NCI-H460 (cell line): ENCODE data around the gene MAPK12. TPM values are rescaled to one million over a fixed set of nuclear protein-coding genes. Genes with fewer than 3 reads are reported as not detected.

Source experiments
- DNase-seq: peaks from one replicate; pipeline ENCODE4 v3.0.0-alpha.2; 2016; ENCODE audit warnings: low read depth; ENCODE audit errors: extremely low read depth
- total RNA-seq: library from RNA; depleted of rRNA; stranded (reverse); fragments of >200 nt; shearing (Covaris generic); gene quantifications from 2 replicates; pipeline ENCODE4 v1.2.3, GENCODE V29; 2014

The MAPK12 gene
- total RNA-seq, 1 experiment from 2014 or later: 24.9 TPM

DNA sequence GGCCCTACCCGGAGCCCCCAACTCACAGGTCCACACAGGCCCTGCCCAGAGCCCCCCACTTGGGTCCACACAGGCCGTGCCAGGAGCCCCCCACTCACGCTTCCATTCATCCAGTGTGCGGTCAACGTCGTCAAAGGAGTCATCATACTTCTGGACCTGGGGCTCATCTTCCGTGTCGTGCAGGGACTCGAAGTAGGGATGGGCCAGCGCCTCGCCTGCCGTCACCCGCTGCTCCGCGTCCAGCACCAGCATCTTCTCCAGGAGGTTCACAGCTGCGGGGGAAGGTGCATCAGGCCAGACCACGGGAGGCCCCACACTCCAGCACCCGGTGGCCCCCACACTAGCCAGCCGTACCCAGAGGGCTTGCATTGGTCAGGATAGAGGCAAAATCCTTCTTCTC, 6.4 kb downstream of the MAPK12 start:
- DNase-seq: no peak

DNA sequence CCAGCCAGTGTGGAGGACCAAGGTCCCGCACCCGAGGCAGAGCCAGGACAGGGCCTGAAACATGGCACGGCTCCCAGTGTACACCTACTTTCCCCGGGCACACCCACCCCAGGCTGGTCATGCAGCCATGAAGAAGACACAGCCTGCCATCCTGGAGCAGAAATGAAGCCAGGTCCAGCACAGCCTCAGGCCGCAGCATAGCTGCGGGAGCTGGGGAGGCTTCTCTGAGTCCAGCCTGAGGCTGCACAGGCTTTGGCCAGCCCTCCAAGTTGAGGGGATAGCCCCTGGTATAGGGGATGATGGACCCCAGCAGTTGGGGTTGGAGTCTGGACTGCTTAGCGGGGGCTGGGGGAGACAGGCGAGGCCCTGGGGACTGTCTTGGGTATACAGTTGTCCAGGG, 7.5 kb downstream of the MAPK12 start:
- DNase-seq: no peak

DNA sequence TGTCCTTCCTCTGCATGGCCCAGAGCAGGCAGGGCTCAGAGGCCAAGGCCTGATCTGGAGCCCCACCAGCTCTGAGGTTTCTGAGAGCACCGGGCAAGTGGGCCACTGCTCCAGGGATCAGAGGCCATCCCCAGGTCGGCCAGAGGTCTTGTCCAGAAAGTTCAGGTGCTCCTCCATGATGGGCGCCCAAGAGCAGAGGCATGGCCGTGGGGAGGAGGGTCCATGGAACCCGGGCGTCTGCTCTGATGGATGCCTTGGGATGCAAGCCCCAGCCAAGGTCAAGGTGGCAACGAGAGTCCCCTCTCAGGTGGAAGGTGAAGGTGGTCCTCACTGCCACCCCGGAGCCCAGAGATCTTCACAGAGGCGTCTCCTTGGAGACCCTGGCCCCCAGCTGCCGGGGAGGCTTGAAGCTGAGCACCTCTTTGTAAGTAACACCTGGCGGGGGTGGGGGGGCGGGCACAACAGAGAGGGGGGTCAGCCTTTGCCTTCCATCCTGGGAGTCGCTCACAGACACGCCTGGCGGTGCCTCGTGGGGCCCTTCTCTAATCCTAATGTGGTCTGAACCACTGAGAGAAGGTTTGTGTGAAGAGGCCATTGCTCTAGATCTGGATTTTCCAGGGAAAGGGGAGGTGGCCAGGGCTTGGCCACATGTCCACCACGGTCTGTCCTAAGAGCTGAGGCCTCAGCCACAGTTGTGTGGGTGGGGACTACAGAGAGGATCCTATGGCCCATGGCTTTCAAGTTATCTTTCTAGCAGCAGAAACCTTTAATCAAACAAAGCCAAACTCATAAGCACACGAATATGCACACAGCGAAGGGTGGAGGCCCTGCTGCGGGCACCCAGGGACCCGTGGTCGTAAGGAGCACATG, 8.2 kb downstream of the MAPK12 start:
- DNase-seq: no peak

DNA sequence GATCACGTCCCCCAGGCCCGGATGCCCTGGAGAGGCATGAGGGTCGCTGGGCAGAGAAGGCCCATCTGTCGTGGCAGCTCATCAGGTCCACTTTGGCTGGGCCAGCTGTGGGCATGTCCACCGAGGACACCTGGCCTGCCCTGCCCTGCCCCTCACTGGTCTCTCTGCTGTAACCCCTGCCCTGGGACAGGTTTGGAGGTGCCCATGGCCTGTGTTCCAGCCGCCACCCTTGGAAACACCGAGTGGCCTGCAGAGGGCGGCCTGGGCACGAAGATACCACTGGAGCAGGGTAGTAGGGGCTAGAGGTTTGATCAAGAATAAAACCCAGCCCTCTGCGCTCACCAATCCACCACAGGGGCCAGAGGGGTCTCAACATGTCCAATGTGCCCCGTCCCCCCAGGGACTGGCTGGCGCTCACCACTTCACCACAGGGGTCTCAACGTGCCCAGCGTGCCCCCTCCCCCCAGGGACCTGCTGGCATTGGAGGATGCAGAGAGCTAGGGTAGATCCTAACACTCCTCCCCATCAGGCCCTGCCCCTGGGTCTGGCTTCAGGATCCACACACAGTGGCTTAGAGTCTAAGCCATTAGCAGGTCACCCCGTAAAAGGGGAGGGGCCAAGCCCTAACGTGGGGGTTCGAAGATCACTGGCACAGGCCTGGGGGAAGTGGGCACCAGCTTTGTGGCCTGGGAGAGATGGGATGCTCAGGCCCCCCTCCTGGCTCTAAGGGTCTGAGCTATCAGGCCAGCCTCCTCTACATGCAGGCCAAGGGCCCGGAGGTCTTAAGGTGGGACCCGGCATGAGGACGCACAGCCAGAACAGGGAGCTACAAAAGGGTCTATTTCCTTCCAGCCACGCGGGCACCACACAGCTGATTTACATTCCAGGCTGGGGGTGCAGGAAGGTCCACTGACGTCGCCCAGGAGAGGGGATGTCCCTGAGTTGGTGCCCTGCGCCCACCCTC, 9.1 kb downstream of the MAPK12 start:
- peak; percentile 56 for DNase-seq

DNA sequence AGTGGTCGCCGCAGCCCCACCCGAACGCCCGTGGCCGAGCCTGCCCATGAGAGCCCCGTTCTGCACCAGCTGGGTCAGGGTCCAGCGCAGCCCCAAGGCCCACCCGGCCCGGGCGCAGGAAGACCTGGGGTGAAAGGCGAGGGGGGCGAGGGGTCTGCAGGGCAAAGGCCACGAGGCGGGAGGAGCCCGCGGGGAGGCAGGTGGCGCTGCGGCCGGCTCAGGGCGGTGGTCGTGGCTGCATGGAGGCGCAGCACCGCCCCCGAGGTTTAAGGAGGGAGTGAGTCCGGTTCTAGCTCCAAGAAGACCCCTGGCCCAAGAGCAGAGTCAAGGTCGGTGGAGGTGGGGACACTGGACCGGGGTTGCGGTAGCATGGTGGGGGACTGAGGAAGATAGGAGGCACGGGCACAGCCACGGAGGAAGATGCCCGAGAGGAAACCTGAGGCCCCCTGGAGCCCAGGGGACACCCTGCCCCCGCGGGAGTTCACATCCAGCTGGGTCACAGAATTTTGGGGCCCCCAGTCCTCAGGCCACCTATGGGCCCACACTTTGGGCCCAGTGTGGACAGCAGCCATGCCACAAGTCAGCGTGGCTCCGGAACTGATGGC, 9.9 kb downstream of the MAPK12 start:
- no peak for DNase-seq

DNA sequence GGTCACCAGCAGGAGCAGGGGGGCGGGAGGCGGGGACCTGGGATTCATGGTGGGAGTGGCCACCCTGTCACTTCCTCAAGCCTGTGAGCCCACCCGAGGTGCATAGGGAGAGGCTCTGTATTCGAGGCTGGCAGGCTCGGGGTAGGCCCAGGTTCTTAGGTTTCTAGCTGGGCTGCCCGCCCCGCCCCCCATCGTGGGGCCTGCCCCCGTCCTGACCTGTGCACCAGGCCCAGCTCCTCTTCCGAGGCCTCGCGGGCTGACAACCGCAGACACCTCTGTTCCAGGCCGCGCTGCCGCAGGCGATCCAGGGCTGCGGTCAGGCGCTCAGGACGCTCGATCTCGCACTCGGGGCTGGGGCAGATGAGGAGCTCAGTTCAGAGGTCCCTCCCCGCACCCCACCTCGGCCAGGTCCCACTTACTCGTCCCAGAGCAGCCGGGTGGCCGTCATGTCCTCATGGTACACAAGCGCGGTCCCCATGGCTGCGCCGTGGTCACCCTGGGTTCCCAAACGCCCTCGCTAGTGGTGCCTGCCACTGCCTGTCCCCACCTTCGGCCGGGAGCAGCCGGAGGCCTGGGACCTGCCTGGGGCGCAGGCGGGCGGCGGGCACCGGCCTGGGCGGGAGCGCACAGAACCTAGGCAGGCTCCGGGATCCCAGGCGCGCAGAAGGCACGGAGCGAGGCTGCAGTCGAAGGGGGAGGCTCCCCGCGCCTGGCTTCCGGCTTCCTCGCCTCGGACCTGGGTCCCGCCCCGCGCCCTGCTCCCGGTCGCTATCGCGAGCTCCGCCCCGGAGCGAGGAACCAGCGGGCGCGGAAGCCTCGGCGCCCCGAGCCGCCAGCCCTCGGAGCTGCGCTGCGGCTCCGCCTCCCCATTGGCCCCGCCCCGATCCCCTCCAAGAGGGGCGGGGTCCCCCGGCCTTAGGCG, 10.7 kb downstream of the MAPK12 start, which contains the start of gene HDAC10:
HDAC10 (minus strand) TSS at position 711 of the 922 bp plus-strand sequence; CDS start at position 478, 233 bp downstream.
- DNase-seq: peak; percentile 54

DNA sequence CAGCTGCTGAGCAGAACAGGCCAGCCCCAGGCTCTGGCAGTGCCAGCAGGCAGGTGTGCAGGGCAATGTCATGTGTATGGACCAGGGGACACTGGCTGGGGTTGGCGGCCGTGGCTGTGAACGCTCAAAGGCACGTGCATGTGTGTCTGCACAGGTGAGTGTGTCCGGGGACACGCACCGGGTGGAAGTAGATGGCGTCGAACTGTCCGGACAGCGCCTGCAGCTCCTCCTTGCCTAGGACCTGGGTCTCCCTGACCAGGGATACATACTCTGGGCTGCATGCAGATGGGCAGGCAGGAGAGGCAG, 11.3 kb downstream of the MAPK12 start:
- no peak for DNase-seq

DNA sequence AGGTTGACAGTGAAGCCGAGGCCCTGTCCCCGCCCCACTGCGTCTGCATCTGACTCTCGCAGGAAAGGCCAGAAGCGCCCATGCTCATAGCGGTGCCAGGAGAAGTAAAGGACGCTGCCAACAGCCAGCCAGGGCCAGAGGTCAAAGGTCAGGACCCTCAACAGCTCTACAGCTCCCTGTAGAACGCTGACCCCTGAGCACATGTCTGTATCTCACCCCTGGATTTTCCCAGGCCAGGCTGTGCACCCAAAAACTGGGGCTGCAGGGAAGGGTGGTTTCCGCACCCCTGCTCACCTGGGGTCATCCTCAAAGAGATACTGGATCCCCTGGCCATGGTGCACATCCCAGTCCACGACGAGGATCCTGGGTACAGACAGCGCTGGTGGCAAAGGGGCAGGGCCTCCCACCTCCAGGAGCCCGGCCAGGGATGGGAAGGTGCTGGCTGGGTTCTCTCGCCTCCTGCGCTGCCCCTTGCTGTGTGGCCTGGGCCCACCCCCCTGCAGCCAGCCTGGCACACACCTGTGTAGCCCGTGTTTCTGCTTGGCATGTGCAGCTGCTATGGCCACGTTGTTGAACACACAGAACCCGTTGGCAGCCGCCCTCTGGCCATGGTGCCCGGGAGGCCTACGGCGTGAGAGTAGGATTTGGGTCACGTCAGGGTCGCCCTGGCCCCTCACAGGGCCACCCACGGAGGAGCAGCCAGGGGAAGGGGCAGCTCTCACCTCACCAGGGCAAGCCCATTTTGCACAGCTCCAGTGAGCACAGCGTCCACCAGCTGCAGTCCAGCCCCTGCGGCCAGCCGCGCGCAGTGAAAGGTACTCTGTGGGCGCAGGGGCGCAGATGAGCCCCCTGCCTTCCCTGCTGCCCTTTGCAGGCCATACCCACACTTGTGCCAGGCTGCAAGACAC, 11.9 kb downstream of the MAPK12 start:
- no peak for DNase-seq

DNA sequence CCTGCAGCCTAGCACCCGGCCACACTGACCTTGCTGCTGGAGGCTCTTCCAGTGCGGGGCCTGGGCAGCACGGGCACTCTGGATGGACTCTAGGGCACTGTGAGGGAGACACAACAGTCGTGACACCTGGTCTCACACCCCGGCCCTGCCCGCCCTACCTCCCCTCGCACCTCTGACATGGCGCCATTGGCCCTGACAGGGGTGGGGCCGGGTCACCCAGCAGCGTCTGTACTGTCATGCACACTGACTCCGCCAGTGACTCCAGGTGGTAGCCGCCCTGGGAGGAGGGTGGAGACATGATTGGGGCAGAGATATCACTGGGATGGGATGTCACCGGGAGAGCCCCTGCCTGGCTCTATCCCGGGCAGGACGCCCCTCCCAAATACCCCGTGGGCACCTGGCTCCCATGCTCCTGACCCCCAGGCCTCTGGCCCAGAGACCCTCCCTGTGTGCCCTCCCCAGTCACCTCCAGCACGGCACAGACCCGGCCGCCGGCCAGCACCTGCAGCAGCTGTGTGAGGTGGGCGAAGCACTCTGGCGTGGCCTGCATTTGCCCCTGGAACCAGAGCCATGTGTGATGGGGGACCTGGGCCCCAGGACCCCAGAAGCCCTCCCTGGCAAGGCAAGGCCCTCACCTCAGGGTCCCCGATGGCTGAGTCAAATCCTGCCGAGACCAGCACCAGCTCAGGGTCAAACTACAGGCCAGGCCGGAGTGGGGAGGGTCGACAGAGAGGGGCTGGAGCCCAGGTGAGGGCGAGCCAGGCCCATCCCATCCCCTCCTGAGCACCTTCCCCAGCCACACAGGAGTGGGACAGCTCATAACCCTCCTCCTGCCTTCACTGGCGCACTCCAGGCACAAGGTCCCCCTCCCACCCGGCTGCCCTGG, 13.0 kb downstream of the MAPK12 start:
- no peak for DNase-seq

DNA sequence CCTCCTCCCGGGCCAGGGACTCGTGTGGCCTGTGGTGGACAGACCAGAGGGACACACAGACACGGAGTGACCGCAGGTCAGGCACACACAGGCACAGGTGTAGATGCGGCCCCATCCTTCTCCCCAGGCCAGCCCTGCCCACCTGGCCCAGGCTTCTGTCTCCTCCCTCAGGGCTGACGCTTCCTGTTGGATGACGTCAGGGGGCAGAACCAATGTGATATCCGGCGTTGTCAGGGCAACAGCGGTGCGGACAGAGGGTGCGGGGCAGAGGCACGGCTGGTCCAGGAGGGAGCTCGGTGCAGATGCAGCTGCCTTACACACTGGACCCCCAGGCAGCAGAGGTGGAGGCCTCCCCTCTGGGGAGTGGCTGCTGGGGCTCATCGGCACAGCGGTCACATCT, 13.7 kb downstream of the MAPK12 start:
- DNase-seq: peak; percentile 65

DNA sequence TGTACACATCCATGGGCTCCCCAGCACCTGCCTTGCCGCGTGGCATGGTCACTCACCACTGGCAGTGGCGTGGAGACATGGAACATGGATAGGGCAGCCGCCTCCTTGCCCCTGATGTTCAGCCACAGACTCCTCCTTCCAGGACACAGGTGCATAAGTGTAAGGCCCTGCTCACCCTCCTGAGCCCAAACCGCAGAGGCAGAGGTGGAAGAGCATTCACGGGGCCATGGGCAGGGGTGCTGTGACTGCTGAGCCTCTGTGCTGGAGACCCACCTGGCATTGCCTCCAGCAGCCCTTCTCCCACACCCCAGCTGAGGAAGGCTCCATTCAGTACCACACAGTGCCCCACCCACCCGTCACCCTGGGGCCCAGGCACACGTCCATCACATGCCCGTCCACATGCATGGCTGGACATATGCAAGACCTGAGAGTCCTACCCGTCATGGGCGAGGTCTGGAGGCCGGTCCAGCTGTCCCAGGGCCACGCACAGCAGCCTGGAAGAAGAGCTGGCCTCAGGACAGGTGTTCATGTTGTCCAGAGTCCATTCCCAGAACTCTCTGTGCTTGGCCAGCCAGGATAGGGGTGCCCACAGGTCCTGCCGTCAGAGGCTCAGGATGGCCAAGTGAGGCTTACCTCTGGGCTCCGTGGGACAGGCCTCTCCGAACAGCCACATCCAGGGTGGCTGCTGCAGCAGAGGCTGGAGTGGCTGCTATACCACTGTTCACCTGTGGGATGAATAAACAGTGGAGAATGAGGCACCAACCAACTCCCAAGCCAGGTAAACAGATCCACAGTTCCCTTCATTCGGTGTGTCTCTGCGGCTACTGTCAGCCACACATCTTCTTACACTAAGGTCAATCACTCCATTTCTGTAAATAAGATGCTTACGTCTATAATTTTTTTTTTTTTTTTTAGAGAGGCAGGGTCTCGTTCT, 15.0 kb downstream of the MAPK12 start:
- DNase-seq: no peak

DNA sequence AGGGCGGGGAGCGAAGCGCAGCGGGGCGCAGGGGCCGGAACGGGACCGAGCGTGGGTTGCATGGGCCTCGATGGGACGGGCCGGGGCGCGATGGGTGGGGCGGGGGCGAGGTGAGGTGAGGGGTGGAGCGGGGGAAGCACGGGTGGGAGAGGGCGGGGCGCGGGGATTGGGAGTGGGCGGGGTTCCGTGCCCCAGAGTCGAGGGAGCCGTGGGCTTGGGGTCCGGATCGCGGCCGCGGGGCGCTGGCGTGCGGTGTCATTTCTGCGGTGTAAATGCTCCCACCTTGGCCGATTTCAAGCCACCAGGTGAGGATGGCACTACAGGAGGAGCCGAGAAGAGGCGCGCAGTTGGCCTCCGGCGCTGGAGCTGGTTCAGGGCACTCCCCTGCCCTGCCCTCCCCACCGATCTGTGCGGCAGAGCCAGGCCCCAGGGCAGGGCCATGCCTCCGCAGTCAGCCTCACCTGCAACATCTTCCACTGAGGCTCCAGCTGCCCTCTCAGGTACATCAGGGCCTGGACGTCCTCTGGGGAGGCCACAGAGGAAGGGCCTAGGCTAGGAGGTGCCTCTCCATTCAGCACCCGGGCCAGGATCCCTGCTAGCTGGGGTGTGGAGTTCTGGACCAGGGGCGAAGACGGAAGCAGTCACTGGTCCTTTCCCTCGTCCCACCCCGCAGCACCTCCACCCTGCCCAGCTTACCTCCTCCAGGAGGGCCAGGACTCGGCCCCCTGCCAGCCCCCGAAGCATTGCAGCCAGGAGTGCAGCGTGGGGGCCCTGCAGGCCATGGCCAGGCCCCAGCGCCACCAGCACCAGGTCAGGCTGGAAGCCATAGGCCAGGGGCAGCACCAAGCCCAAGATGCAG, 16.0 kb downstream of the MAPK12 start:
- no peak for DNase-seq

DNA sequence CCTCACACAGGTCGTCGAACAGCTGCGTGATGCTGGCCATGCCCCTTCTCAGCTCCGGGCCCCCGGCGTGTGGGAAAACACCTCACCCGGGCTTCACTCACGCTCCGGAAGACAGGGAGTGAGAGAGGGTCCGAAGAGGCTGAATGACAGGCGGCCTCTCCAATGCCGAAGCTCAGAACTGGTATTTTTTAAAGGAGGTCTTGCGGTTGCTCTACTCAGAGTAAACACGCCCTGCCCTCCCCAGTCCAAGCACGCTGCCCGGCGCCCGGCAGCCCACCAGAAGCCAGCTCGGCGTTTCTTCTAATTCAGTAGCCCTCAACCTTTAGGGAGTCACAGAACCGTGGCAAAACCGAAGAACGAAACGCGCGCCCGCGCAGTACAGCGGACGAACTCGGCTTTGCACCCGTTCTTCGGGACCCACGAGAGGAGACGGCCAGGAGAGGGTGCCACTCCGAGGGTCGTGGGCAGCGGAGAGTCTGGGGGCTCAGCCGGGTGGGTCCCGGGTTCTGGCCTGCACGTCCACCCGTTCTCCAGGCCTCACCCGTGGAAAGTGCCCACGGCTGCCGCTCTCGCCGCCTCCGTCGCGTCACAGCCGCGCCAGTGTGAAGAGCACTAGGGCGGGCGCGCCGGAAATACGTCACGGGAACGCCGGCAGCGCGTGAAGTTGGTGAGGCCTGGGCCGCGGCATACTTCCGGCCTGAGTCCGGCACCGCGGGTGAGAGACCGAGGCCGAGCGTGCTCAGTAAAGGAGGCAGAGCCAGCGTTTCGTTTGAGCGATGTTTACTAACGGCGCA, 16.9 kb downstream of the MAPK12 start, which contains the start of gene TUBGCP6:
TUBGCP6 (minus strand) TSS at position 604 of the 794 bp plus-strand sequence; CDS start at position 40, 564 bp downstream.
- DNase-seq: peak; percentile 75

DNA sequence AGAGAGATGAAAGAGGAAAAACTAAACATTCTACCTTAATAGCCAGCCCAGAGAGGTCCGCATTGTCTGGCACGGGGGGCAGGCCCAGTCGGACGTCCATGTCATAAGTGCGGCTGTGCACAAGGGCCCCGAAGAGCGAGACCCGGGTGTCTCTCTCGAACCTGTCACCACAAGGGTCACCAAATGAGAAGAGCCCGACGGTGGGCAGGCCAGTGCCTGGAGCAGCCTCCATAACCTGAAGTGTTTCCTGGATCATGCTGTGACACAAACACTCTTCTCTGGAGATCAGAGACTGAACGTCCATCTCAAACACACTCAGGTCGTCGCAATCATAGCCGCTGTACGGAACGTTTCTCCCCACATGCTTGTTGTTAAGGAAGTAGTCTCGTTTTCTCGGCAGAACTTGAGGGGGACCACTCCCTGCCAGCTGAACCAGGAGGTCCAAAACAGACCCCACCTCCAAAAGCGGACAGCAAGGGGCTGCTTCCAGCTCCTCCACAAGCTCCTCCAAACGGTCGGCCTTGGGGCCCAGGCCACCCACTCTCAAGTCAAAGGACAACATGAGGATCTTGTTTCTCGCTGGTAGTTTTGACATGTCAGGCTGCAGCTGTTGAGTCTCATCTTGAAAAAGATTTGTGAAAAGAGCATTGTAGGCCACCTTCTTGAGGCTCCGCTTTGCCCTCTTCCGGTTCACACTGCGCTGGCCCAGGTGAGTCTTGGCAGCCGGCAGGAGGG, 17.6 kb downstream of the MAPK12 start:
- no peak for DNase-seq
